Measurements from ENCODE around the gene PAFAH1B2. TPM values are rescaled to one million over a fixed set of nuclear protein-coding genes. Genes with fewer than 3 reads are reported as not detected.

The PAFAH1B2 gene
- total and polyA plus RNA-seq, 2 of the 8 experiments (the other 6 are each of a cell fraction or from before 2014, with no cell fraction given), result 38.2 to 161 TPM

GRCh38 chr11:117195258-117195657 is 51.2 kb downstream of the PAFAH1B2 start (continued):
- no peak for TF ChIP-seq BRCA1 (IDR thresholded peaks at IDR 0.05; ENCODE audit: low read depth, low read length)

All from H1 (cell line).